Activated CD8-positive, alpha-beta memory T cell treated with anti-CD3 and anti-CD28 coated beads for 36 hours (primary cell): Measurements from ENCODE around the gene NCKAP1. TPM values are rescaled to one million over a fixed set of nuclear protein-coding genes. Genes with fewer than 3 reads are reported as not detected.
"Not testable (repeated sequence)": the region's sequence is repeated elsewhere in the genome, so short reads cannot be mapped to it uniquely, and the experiment has no call there.

Source experiments
- CTCF ChIA-PET: fragments of 350-600 bp; sonication (Branson Sonifier 250); formaldehyde crosslinking; loops from one replicate; lab custom pipeline; 2021; ENCODE audit warnings: antibody characterized with exemption; lab: Charles Lee
- POLR2A ChIA-PET: fragments of 350-600 bp; sonication (Branson Sonifier 250); formaldehyde crosslinking; loops from one replicate; lab custom pipeline; 2021; ENCODE audit warnings: antibody characterized with exemption; lab: Charles Lee
- total RNA-seq, 2 experiments: library from RNA; stranded (reverse); gene quantifications; one replicate each; pipeline ENCODE4 v1.2.3, GENCODE V29; 2021

NCKAP1 gene
- total RNA-seq, 2 experiments from 2014 or later, result 7.1 to 7.5 TPM

DNA sequence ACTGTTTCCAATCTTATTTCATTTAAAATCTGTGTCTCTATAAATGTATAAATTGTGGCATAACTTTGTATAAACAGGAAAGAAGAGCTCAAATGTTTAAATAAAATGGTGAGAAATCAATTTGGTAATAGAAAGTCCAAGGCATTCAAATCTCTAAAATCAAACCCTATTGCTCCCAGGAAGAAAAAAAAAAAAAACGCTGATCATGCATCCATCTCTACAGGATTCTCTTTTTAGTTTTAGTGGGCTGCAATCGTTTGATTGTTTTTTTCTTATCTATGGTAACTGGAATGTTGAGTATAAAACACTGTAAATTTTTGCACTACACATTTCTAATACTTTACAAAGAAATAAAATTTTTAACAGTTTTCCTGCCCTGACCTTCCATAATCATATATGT lies 75.6 kb downstream of the NCKAP1 start:
- CTCF ChIA-PET, result no interaction called here
- POLR2A ChIA-PET, result no interaction called here

- POLR2A ChIA-PET, result not testable (repeated sequence)
- CTCF ChIA-PET, result interaction anchor here (0.7 kb wide), 1 partner anchor 11 kb away, joined by 3 read pairs; no protein-coding TSS in a partner anchor
Observed at GRCh38 chr2:182960869-182961268, 77.4 kb downstream of the NCKAP1 start.

DNA sequence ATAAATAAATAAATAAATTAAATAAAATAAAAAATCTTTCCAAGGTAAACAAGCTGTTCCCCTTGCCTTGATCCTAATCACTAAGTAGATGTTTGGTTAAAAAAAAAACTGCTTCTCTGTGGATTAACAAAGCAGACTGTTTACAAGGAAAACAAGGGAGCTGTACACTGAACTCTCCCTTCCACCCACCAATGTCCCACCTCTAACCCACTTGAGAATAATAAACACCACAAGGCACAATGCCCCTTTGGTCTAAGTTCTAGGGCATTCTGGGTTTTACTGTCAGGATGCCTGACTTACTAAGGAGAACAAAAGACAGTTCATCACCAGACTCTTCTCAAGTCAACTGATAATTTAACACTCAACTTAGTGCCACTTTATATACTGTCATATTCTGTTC lies 83.5 kb downstream of the NCKAP1 start:
- POLR2A ChIA-PET, result no interaction called here
- CTCF ChIA-PET, result no interaction called here

GRCh38 chr2:182952741-182953450 lies 85.4 kb downstream of the NCKAP1 start:
- ChIA-PET POLR2A (interaction anchor here (0.6 kb wide), 1 partner anchor 37 kb away, joined by 3 read pairs; no protein-coding TSS in a partner anchor), CTCF (no interaction called here)

- CTCF ChIA-PET, result no interaction called here
- POLR2A ChIA-PET, result interaction anchor here (0.6 kb wide), 1 partner anchor 36 kb away, joined by 3 read pairs; no protein-coding TSS in a partner anchor
Observed at GRCh38 chr2:182951948-182952663, 86.2 kb downstream of the NCKAP1 start.

DNA sequence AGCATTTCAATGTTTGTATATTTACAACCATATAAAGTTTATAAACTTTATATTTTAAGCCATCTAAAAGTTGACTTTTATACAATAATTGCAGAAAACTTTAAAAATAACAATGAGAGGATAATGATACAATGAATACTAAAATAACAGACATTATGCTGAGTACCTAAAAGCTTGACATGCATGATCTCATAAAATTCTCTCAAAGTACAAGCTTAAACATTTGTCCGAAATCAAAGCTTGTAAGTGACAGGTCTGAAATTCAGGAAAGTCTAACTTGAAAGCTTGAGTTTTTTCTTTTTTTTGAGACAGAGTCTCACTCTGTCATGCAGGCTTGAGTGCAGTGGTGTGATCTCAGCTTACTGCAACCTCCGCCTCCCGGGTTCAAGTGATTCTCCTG lies 87.7 kb downstream of the NCKAP1 start:
- ChIA-PET POLR2A (no interaction called here), CTCF (no interaction called here)

DNA sequence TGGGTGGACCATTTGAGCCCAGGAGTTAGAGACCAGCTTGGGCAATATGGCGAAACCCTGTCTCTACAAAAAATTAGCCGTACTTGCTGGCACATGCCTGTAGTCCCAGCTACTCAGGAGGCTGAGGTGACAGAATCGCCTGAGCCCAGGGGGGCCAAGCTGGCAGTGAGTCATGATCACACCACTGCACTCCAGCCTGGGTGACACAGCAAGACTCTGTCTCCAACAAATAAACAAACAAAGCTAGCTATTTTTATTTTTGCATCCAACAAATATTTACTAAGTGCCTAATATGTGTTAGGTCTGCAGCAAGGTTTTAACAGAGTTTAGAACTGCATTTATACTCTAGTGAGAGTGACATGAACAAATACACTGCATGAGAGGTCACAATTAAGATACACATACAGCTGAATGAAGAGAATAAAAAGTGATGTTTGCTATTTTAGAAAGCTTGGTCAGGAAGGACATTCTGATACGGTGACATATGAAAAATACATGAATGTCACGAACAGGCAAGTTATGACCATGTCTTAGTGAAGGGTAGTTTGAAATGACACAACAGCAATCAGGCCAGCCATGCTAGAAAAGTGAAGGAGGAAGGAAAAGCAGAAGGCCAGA lies 88.6 kb downstream of the NCKAP1 start:
- ChIA-PET CTCF (no interaction called here), POLR2A (no interaction called here)

GRCh38 chr2:182949052-182949451 lies 89.2 kb downstream of the NCKAP1 start:
- ChIA-PET POLR2A (no interaction called here), CTCF (no interaction called here)

GRCh38 chr2:182946958-182947369 lies 91.3 kb downstream of the NCKAP1 start:
- POLR2A ChIA-PET, result no interaction called here
- CTCF ChIA-PET, result no interaction called here

DNA sequence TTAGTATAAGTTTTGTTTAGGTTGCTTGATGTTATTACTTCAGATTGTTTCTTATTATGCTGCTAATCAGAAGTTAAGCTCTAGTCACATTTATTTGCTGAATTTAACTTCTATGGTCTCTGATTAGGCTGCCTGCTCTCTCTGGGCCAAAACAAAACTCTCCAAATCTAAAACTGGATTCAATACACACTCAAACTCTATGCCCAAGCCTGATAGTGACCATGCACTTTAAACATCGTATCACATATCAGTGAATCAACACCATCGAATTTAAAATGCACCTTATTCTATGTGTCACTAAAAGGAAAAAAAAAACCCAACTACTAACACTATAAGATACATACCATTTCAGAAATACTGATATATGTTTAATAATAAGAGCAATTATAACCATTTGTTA lies 94.9 kb downstream of the NCKAP1 start:
- ChIA-PET CTCF (no interaction called here), POLR2A (no interaction called here)

DNA sequence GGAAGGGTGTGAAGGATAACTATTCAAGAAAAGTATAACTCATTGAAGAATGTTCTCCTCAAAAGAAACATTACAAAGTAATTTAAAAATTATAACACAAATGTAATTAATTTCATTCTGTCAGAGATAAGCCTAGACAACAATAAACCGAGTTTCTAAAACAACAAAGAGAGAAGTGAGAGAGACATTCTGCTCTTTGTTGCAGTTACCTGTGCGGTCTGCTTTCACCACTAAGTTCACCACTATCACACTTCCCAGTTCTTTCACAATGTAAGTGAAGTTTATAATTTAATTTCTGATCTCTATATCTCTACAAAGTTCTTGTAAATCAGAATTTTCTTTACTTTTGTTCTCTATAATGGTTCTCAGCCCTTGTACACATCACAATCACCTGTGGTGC lies 95.5 kb downstream of the NCKAP1 start:
- CTCF ChIA-PET, result no interaction called here
- POLR2A ChIA-PET, result no interaction called here

DNA sequence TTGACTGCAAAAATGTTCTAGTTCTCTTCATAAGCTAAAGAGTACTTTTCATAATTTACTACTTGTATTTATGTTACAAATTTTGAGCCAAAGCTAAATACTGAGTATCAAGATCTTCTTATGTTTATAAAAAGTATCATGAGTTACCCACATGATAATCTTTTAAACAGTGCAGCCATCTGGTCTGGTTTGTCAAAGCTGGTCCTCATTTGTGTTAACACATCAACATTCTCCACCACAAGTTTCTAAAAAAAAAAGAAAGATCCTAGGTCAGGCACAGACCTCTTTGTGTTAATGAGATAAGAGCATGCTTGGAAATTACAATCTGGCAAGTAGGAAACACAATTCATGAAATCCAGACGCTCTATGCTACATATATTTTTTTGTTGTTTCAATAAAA lies 96.3 kb downstream of the NCKAP1 start:
- CTCF ChIA-PET, result no interaction called here
- POLR2A ChIA-PET, result no interaction called here

DNA sequence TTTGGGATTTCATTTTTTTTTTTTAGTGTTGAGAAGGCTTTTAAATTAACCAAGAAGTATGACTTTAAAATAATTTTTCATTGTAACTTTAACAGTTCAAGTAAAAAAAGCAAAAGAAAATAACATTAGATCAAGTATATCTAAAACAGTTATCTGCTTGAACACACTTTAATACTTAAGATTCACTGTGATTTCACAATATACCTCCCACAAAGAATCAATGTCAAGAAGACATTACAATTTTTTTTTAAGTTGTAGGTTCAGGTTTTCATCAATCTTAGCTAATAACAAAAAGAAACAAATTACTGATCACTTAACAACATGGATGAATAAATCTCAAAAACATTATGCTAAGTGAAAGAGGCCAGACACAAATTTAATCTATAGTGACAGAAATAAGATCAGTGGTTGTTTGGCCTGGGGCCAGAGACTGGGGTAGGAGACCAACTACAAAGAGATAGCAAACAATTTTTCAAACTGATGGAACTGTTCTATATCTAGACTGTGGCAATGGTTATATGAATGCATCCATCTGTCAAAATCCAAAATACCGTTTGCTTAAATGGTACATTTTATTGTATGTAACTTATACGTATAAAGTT lies 97.0 kb downstream of the NCKAP1 start:
- ChIA-PET POLR2A (no interaction called here), CTCF (no interaction called here)

DNA sequence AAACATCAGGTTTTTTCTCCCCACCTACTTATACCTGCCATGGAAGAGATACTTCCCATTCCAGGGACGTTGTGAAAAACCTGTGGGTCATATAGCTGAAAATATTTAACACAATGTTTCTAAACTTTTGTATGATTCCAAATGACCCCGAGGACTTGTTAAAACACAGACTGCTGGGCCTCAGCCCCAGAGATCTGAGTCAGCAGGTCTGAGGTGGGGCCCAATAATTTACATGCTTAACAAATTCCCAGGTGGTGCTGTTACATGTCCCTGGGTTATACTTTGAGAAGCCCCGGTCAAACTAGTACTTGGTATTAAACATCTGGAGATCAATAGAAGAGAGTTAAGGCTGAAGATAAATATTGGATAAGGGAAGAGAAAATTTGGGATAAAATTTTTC lies 100.4 kb downstream of the NCKAP1 start:
- POLR2A ChIA-PET, result no interaction called here
- CTCF ChIA-PET, result no interaction called here

GRCh38 chr2:182933629-182934028 lies 104.6 kb downstream of the NCKAP1 start:
- ChIA-PET CTCF (no interaction called here), POLR2A (no interaction called here)

DNA sequence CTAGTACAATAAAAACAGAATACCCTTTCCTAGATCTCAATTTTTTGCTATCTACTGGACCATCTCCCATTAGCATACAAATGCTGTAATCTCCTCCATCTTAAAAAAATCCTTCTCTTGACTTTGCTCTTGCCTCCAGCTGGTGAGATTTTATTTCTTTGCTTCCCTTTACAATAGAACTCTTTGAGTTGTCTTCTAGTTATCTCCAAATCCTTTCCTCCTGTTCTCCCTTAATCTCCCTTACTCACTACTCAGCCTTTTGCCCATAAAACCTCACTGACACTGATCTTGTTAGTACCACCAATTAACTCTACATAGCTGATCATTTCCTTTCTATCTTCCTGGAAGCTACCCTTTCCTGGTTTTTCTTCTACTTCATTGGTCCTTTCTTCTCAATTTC lies 108.3 kb downstream of the NCKAP1 start:
- CTCF ChIA-PET, result interaction anchor here (1.3 kb wide), 1 partner anchor 14 kb away, joined by 4 read pairs; no protein-coding TSS in a partner anchor
- POLR2A ChIA-PET, result no interaction called here

DNA sequence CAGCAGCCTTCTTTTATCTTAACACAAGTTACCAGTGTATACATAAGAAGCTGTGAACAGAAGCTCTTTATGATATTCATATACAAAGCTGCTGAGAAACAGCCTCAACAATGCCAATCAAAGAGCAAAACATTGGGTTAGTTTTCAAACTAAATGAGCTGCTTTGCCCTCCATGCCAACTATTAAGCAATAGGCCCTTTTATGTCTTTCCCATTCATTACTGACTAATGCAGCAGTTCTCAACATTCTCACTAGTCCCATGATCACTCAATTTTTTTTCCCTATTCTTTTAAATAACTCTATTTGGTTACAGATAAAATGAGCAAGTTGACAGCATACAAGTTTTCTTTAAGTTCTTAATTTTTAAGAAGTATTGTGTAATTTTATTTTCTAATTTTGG lies 114.0 kb downstream of the NCKAP1 start:
- ChIA-PET CTCF (no interaction called here), POLR2A (no interaction called here)

- CTCF ChIA-PET, result no interaction called here
Observed at GRCh38 chr2:182921234-182921633, 117.0 kb downstream of the NCKAP1 start.

GRCh38 chr2:182920631-182921056 lies 117.6 kb downstream of the NCKAP1 start:
- POLR2A ChIA-PET, result no interaction called here
- CTCF ChIA-PET, result no interaction called here

More at GRCh38 chr2:182921234-182921633, 117.0 kb downstream of the NCKAP1 start:
- POLR2A ChIA-PET, result no interaction called here

DNA sequence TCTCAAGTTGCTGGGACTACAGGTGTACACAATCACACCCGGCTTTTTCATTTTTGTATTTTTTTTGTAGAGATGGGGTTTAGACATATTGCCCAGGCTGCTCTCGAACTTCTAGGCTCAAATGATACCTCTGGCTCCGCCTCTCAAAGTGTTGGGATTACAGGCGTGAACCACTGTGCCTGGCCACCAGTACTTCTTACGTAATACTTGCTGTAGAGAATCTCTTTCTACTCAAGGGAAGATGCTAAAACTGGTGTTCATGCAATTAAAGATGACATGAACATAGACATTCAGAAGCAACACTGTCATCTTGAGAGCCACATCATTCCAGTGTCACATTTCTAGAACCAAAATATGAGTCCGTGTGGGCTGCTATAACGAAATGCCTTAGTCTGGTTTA lies 118.2 kb downstream of the NCKAP1 start:
- ChIA-PET CTCF (no interaction called here), POLR2A (no interaction called here)
